HFFc6 (cell line): ENCODE data around the gene LCN1. TPM values are rescaled to one million over a fixed set of nuclear protein-coding genes. Genes with fewer than 3 reads are reported as not detected.

Experiments
- DNase-seq: peaks from one replicate; pipeline ENCODE4 v3.0.0-alpha.2; 2018
- H3K27ac Mint-ChIP-seq: 2 replicates; pipeline ENCODE4 v1.8.0; 2020; ENCODE audit warnings: mild to moderate bottlenecking, mixed read lengths
- H3K27me3 Mint-ChIP-seq: 2 replicates; pipeline ENCODE4 v1.8.0; 2021; ENCODE audit warnings: mild to moderate bottlenecking, moderate library complexity, mixed read lengths; ENCODE audit not compliant: insufficient read depth
- H3K36me3 Mint-ChIP-seq: 2 replicates; pipeline ENCODE4 v1.8.0; 2021; ENCODE audit warnings: low read depth, mixed read lengths
- H3K4me1 Mint-ChIP-seq: 2 replicates; pipeline ENCODE4 v1.8.0; 2020; ENCODE audit warnings: low read depth, mixed read lengths
- H3K4me3 Mint-ChIP-seq: 2 replicates; pipeline ENCODE4 v1.8.0; 2020; ENCODE audit warnings: mild to moderate bottlenecking, moderate library complexity, mixed read lengths
- H3K9me3 Mint-ChIP-seq: 2 replicates; pipeline ENCODE4 v1.8.0; 2020; ENCODE audit warnings: mild to moderate bottlenecking, mixed read lengths
- total RNA-seq, 6 experiments: library from RNA; stranded (reverse); fragmentation: NEBNext Ultra II Directional; extraction: Animal tissue kit (Norgen Biotek cat#: 25700); gene quantifications; 2 replicates in 1 of 6; 3 replicates in 5 of 6; pipeline ENCODE4 v1.2.3, GENCODE V29; 2021
- TF ChIP-seq, protein P1 (sequence below): fragments of 200-600 bp; sonication (generic); IDR thresholded peaks from 2 replicates; pipeline ENCODE4 v1.5.0; 2021; ENCODE audit warnings: antibody characterized with exemption, mild to moderate bottlenecking

LCN1 gene
- total RNA-seq, 6 experiments from 2014 or later: 0.28 to 0.46 TPM; not detected in 4

DNA sequence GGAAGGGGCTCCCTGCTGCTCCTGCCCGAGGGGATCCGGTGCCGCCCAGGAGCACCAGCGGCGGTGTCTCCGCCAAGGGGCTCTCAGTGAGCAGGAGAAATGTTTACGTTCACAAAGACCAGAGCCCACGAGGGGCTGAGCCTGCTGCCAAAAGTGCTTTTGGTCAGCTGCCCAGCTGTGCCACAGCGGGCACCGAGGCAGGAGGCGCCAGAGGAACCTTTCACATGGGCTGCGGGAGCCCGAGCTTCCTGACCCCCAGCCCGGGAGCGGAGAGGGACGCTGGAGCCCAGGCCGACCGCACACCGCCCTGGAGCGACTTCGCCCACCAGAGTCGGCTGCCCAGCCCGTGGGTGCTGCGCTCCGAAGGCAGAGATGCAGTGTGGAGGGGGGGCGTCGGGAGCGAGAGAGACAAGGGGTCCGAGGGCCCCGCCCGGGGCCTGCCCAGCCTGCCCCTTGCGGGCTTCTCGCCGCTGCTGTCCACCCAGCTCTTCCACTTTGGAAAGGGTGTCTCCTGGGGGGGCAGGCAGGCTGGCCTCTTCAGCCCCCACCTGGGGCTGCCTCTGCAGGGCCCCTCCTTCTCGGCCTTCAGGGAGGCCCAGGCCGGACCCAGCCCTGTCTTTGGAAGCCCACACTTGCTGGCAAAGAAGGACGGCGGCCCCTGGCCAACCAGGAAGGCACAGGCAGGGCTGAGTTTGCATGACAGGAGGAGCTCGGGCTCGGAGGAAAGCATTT lies 33.8 kb upstream of the LCN1 start:
- Mint-ChIP-seq H3K4me3 (no peak overlapping the region), H3K4me1 (no peaks in the 10 kb centered on the region), H3K9me3 (no peaks in the 10 kb centered on the region), H3K36me3 (peaks cover 5% of the 10 kb centered on the region; the same call in 1 of the 2 replicates), H3K27me3 (peaks cover 1% of the 10 kb centered on the region; the same call in 1 of the 2 replicates), H3K27ac (no peak overlapping the region)
- TF ChIP-seq, protein P1, sequence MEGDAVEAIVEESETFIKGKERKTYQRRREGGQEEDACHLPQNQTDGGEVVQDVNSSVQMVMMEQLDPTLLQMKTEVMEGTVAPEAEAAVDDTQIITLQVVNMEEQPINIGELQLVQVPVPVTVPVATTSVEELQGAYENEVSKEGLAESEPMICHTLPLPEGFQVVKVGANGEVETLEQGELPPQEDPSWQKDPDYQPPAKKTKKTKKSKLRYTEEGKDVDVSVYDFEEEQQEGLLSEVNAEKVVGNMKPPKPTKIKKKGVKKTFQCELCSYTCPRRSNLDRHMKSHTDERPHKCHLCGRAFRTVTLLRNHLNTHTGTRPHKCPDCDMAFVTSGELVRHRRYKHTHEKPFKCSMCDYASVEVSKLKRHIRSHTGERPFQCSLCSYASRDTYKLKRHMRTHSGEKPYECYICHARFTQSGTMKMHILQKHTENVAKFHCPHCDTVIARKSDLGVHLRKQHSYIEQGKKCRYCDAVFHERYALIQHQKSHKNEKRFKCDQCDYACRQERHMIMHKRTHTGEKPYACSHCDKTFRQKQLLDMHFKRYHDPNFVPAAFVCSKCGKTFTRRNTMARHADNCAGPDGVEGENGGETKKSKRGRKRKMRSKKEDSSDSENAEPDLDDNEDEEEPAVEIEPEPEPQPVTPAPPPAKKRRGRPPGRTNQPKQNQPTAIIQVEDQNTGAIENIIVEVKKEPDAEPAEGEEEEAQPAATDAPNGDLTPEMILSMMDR: no peak
- DNase-seq: no peak

DNA sequence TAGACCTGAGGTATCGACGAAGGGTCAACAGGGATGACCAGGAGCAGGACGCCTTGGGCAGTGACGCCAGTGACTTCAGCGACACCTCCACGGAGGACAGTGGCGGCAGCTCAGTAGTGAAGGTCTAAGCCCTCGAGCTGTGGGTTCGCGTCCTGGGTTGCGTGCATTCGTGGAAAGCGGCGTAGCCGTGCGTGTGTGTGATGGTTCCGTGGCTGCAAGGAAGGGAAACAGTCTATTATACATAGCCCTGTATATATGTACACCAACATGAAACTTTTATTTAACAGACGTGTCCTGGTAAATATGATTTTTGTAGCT lies 33.3 kb upstream of the LCN1 start:
- H3K27me3 Mint-ChIP-seq: peaks cover 1% of the 10 kb centered on the region; the same call in 1 of the 2 replicates
- H3K4me3 Mint-ChIP-seq: no peak overlapping the region
- no peak for DNase-seq
- H3K27ac Mint-ChIP-seq: no peak overlapping the region
- H3K36me3 Mint-ChIP-seq: peaks cover 5% of the 10 kb centered on the region; the same call in 1 of the 2 replicates
- no peaks in the 10 kb centered on the region for H3K9me3 Mint-ChIP-seq
- TF ChIP-seq, protein P1: no peak
- no peaks in the 10 kb centered on the region for H3K4me1 Mint-ChIP-seq

DNA sequence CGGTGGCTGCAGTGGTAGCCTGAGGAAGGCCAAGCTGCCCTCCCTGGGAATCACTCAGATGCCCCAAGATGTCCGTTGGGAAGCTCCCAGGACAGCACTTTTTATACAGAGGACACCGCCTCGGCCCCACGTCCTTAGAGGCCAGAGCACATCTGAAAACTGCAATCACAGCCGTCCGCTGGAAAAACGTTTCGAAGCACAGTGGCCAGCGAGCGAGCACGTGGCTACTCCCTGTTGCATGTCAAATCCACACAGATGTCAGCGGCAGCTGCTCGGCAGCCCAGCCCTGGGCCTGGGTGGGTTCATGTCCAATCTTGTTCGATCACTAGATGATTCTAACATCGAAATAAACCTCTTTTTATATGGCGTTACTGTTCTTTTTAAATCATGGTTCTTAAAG lies 32.7 kb upstream of the LCN1 start:
- DNase-seq: no peak
- TF ChIP-seq, protein P1: no peak
- Mint-ChIP-seq H3K36me3 (peaks cover 5% of the 10 kb centered on the region; the same call in 1 of the 2 replicates), H3K4me3 (no peak overlapping the region), H3K4me1 (no peaks in the 10 kb centered on the region), H3K27me3 (peaks cover 1% of the 10 kb centered on the region; the same call in 1 of the 2 replicates), H3K27ac (no peak overlapping the region), H3K9me3 (no peaks in the 10 kb centered on the region)

DNA sequence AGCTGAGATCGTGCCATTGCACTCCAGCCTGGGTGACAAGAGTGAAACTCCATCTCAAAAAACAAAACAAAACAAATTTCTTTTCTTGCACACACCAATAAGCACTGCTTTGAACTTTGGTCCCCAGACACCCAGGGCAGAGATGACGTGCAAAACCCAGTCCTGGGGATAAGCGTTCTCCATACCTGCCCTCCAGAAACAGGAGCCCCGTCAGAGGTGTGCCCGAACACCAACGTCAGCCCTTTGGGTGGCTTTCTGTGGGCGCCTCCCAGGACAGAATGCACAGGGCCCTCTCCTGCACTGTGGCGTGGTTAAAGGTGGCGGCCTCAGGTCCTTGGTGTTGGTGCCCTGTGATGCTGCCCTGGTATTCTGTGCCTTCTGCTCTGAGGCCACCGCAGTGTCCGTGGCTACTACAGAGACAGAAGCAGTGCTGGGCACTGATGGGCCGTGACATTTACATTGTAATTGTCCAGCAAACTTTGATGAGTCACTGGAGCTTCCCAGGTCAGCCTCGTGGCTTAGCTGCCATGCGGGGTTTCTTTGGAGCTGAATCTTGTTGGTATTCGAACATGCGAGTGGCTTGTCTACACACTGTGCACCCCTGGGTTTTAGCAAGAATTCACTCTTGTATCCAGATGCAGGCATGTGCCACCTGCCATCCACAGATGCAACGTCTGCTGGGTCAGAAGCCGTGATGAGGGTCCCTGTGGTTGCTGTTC lies 31.9 kb upstream of the LCN1 start:
- peaks cover 1% of the 10 kb centered on the region; the same call in 1 of the 2 replicates for H3K27me3 Mint-ChIP-seq
- no peaks in the 10 kb centered on the region for H3K4me1 Mint-ChIP-seq
- TF ChIP-seq, protein P1: no peak
- H3K4me3 Mint-ChIP-seq: no peak overlapping the region
- no peaks in the 10 kb centered on the region for H3K9me3 Mint-ChIP-seq
- DNase-seq: no peak
- no peak overlapping the region for H3K27ac Mint-ChIP-seq
- peaks cover 5% of the 10 kb centered on the region; the same call in 1 of the 2 replicates for H3K36me3 Mint-ChIP-seq

DNA sequence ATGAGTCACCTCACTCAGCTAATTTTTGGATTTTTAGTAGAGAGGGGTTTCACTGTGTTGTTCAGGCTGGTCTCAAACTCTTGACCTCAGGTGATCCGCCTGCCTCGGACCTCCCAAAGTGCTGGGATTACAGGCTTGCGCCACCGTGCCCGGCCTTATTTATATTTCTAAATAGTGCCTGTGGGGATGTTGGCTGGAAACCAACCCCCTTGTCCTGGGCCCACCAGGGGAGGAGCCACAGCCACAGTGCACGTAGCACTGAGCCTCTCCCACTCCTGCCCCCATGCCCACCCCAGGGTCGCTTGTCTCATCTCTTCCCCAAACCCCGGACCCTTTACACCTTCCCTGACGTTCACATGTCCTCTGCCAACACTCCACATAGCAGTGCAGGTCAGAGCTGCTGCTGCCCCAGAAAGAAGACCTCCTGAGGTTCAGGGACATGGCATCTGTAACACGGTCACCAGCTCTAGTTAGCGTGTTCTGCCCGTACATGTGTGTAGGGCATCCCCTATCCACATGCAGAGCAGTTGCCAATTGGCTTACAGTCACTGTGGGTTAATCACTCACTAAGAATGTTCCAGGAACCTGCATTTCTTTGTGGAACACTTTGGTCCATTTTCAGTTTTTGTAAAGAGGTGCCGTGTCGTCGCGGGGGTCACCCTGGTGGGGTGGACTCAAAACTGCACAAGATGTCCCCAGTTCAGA lies 30.9 kb upstream of the LCN1 start:
- peaks cover 1% of the 10 kb centered on the region; the same call in 1 of the 2 replicates for H3K27me3 Mint-ChIP-seq
- no peak overlapping the region for H3K4me3 Mint-ChIP-seq
- DNase-seq: no peak
- no peaks in the 10 kb centered on the region for H3K4me1 Mint-ChIP-seq
- H3K9me3 Mint-ChIP-seq: no peaks in the 10 kb centered on the region
- no peak overlapping the region for H3K27ac Mint-ChIP-seq
- TF ChIP-seq, protein P1: no peak
- peaks cover 2% of the 10 kb centered on the region; the same call in 1 of the 2 replicates for H3K36me3 Mint-ChIP-seq
